H1 (cell line): ENCODE data around the gene MMS19. TPM values are rescaled to one million over a fixed set of nuclear protein-coding genes. Genes with fewer than 3 reads are reported as not detected.

Experiments
- CTCF ChIA-PET: fragments of 300-600 bp; sonication (Branson Sonifier 250); formaldehyde crosslinking; loops from one replicate; lab custom pipeline; 2021; ENCODE audit not compliant: partially characterized antibody; lab: Charles Lee
- POLR2A ChIA-PET: fragments of 300-600 bp; sonication (Branson Sonifier 250); formaldehyde crosslinking; loops from one replicate; lab custom pipeline; 2021; ENCODE audit warnings: inconsistent platforms; ENCODE audit not compliant: partially characterized antibody; lab: Charles Lee
- DNase-seq, 2 experiments: peaks; one replicate each; pipeline versions ENCODE4 v3.0.0 to v3.0.0-alpha.2; 2010 to 2022; ENCODE audit warnings: low spot score in 2 of 2, low read depth in 1 of 2, mixed read lengths in 1 of 2
- FAIRE-seq: peaks from 2 replicates; lab custom pipeline; 2011; peaks lifted over from hg19 to GRCh38; lab: Jason Lieb, UNC
- H2AFZ ChIP-seq: 2 replicates; pipeline ENCODE4 v1.8.1; 2012; ENCODE audit warnings: low read length, inconsistent platforms
- H2AK5ac ChIP-seq: 2 replicates; pipeline ENCODE4 v1.6.1; 2013; ENCODE audit warnings: low read depth, low read length
- H2BK120ac ChIP-seq: replicated peaks from 2 replicates; pipeline ENCODE3; 2013; ENCODE audit warnings: low read depth, low read length, inconsistent platforms
- H2BK12ac ChIP-seq: 2 replicates; pipeline ENCODE4 v1.6.1; 2013; ENCODE audit warnings: low read depth, low read length
- H2BK15ac ChIP-seq: 2 replicates; pipeline ENCODE4 v1.6.1; 2013; ENCODE audit warnings: low read length
- H2BK20ac ChIP-seq: 2 replicates; pipeline ENCODE4 v1.6.1; 2013; ENCODE audit warnings: low read length
- H2BK5ac ChIP-seq: 2 replicates; pipeline ENCODE4 v1.6.1; 2013; ENCODE audit warnings: low read depth, low read length
- H3K14ac ChIP-seq: 2 replicates; pipeline ENCODE4 v1.6.1; 2013; ENCODE audit warnings: inconsistent platforms; ENCODE audit not compliant: insufficient read length
- H3K18ac ChIP-seq: 2 replicates; pipeline ENCODE4 v1.6.1; 2013; ENCODE audit warnings: low read length; ENCODE audit errors: extremely low read depth
- H3K23ac ChIP-seq: 2 replicates; pipeline ENCODE4 v1.6.1; 2013; ENCODE audit warnings: inconsistent platforms; ENCODE audit not compliant: insufficient read length
- H3K23me2 ChIP-seq: 2 replicates; pipeline ENCODE4 v1.6.1; 2013; ENCODE audit warnings: low read depth, low read length
- H3K27ac ChIP-seq: 2 replicates; pipeline ENCODE4 v1.6.1; 2011; ENCODE audit warnings: low read depth, low read length, inconsistent platforms
- H3K27me3 ChIP-seq, 4 experiments: replicated peaks in 1 of 4; 1 replicate in 1 of 4; 2 replicates in 3 of 4; pipeline versions ENCODE4 v1.6.1 to v1.8.1; 2011 to 2013; ENCODE audit warnings: low read length in 3 of 4, mild to moderate bottlenecking in 3 of 4, inconsistent platforms in 2 of 4, mixed read lengths in 2 of 4, moderate library complexity in 1 of 4; ENCODE audit not compliant: control insufficient read depth in 3 of 4, insufficient read depth in 3 of 4; ENCODE audit errors: extremely low read depth in 1 of 4
- H3K36me3 ChIP-seq, 4 experiments: 2 replicates each; pipeline versions ENCODE4 v1.6.1 to v1.8.1; 2011 to 2013; ENCODE audit warnings: mild to moderate bottlenecking in 4 of 4, low read length in 3 of 4, moderate library complexity in 2 of 4, control low read depth in 1 of 4, inconsistent platforms in 1 of 4; ENCODE audit not compliant: insufficient read depth in 4 of 4, control insufficient read depth in 2 of 4
- H3K4ac ChIP-seq: replicated peaks from 2 replicates; pipeline ENCODE3; 2013; ENCODE audit warnings: low read length, low read depth, mixed read lengths, inconsistent platforms; ENCODE audit not compliant: insufficient read length
- H3K4me1 ChIP-seq, 4 experiments: replicated peaks in 1 of 4; 1 replicate in 1 of 4; 2 replicates in 3 of 4; pipeline versions ENCODE4 v1.6.1 to v1.8.1; 2011 to 2013; ENCODE audit warnings: low read length in 3 of 4, inconsistent platforms in 2 of 4, mixed read lengths in 1 of 4; ENCODE audit not compliant: insufficient read depth in 4 of 4, control insufficient read depth in 3 of 4
- H3K4me2 ChIP-seq, 2 experiments: 2 replicates each; pipeline versions ENCODE4 v1.6.1 to v1.8.1; 2011 to 2013; ENCODE audit warnings: low read depth in 2 of 2, low read length in 2 of 2, control low read depth in 1 of 2, inconsistent platforms in 1 of 2, mild to moderate bottlenecking in 1 of 2; ENCODE audit not compliant: insufficient read depth in 1 of 2
- H3K4me3 ChIP-seq, 4 experiments: fragments of 200-600, 300-600 bp in 1 of 4; sonication (generic), shearing (Covaris generic), sonication (Bioruptor Twin) in 1 of 4; 2 replicates each; pipeline versions ENCODE4 v1.5.1 to v1.8.1; 2011 to 2016; ENCODE audit warnings: low read length in 4 of 4, low read depth in 3 of 4, control low read depth in 2 of 4, inconsistent platforms in 2 of 4, mild to moderate bottlenecking in 2 of 4, mixed read lengths in 1 of 4, moderate library complexity in 1 of 4; ENCODE audit not compliant: insufficient read depth in 2 of 4; ENCODE audit errors: extremely low read depth in 1 of 4
- H3K56ac ChIP-seq: replicated peaks from 2 replicates; pipeline ENCODE3; 2013; ENCODE audit warnings: low read depth, mild to moderate bottlenecking, mixed read lengths, low read length, inconsistent platforms; ENCODE audit not compliant: insufficient read length
- H3K79me1 ChIP-seq: 2 replicates; pipeline ENCODE4 v1.6.1; 2013; ENCODE audit warnings: low read depth, low read length, control low read depth
- H3K79me2 ChIP-seq, 2 experiments: 2 replicates each; pipeline versions ENCODE4 v1.6.1 to v1.8.1; 2012 to 2013; ENCODE audit warnings: low read length in 2 of 2, mild to moderate bottlenecking in 2 of 2, inconsistent platforms in 1 of 2; ENCODE audit not compliant: insufficient read depth in 2 of 2, control insufficient read depth in 1 of 2
- H3K9ac ChIP-seq, 4 experiments: replicated peaks in 1 of 4; 1 replicate in 1 of 4; 2 replicates in 3 of 4; pipeline versions ENCODE4 v1.6.1 to v1.8.1; 2011 to 2013; ENCODE audit warnings: low read depth in 3 of 4, low read length in 3 of 4, control low read depth in 2 of 4, mild to moderate bottlenecking in 2 of 4, moderate library complexity in 2 of 4, inconsistent platforms in 1 of 4; ENCODE audit errors: extremely low read depth in 1 of 4
- H3K9me3 ChIP-seq, 2 experiments: 2 replicates each; pipeline versions ENCODE4 v1.6.1 to v1.8.1; 2012 to 2013; ENCODE audit warnings: mild to moderate bottlenecking in 2 of 2, moderate library complexity in 2 of 2, control low read depth in 1 of 2, inconsistent platforms in 1 of 2, low read depth in 1 of 2, low read length in 1 of 2, mixed read lengths in 1 of 2; ENCODE audit not compliant: insufficient read depth in 2 of 2
- H4K20me1 ChIP-seq, 2 experiments: replicated peaks in 1 of 2; 2 replicates each; pipeline versions ENCODE3 to v1.8.1; 2011 to 2013; ENCODE audit warnings: inconsistent platforms in 2 of 2, low read length in 2 of 2, mild to moderate bottlenecking in 1 of 2; ENCODE audit not compliant: insufficient read depth in 2 of 2, control insufficient read depth in 1 of 2
- H4K5ac ChIP-seq: 2 replicates; pipeline ENCODE4 v1.6.1; 2013; ENCODE audit warnings: low read length, low read depth, mixed read lengths, inconsistent platforms; ENCODE audit not compliant: insufficient read length
- H4K8ac ChIP-seq: 2 replicates; pipeline ENCODE4 v1.8.0; 2013; ENCODE audit warnings: mild to moderate bottlenecking, moderate library complexity, low read length, inconsistent platforms; ENCODE audit not compliant: insufficient read depth; ENCODE audit errors: extremely low read depth
- H4K91ac ChIP-seq: replicated peaks from 2 replicates; pipeline ENCODE3; 2013; ENCODE audit warnings: low read length, mixed read lengths, inconsistent platforms; ENCODE audit not compliant: insufficient read length
- CTCF ChIP-seq, 3 experiments: IDR thresholded peaks; 1 replicate in 2 of 3; 2 replicates in 1 of 3; pipeline versions ENCODE4 v1.5.1 to v1.6.1; 2011; ENCODE audit warnings: low read length in 3 of 3, mild to moderate bottlenecking in 3 of 3, inconsistent platforms in 2 of 3, low read depth in 1 of 3, moderate library complexity in 1 of 3; ENCODE audit not compliant: insufficient read depth in 1 of 3; ENCODE audit errors: control extremely low read depth in 1 of 3
- EGR1 ChIP-seq: IDR thresholded peaks from 2 replicates; pipeline ENCODE4 v1.6.1; 2011; ENCODE audit warnings: low read depth, low read length, borderline replicate concordance
- EP300 ChIP-seq, 2 experiments: IDR thresholded peaks; 1 replicate in 1 of 2; 2 replicates in 1 of 2; pipeline ENCODE4 v1.6.1; 2011 to 2012; ENCODE audit warnings: low read depth in 2 of 2, low read length in 2 of 2, mild to moderate bottlenecking in 2 of 2, borderline replicate concordance in 1 of 2, inconsistent platforms in 1 of 2, moderate library complexity in 1 of 2
- FOSL1 ChIP-seq: IDR thresholded peaks from 2 replicates; pipeline ENCODE4 v1.6.1; 2011; ENCODE audit warnings: mild to moderate bottlenecking, low read depth, low read length, moderate library complexity; ENCODE audit not compliant: insufficient read depth
- GABPA ChIP-seq: IDR thresholded peaks from 2 replicates; pipeline ENCODE4 v1.6.1; 2011; ENCODE audit warnings: mild to moderate bottlenecking, low read length, moderate library complexity, borderline replicate concordance; ENCODE audit not compliant: insufficient read depth
- HDAC6 ChIP-seq: IDR thresholded peaks from one replicate; pipeline ENCODE4 v1.7.1; 2012; ENCODE audit warnings: low read depth, mild to moderate bottlenecking, inconsistent platforms, low read length, moderate library complexity
- NRF1 ChIP-seq: IDR thresholded peaks from 2 replicates; pipeline ENCODE4 v1.6.1; 2011; ENCODE audit warnings: mild to moderate bottlenecking, low read depth, low read length, improper control_type of control experiment
- POLR2A ChIP-seq, 2 experiments: IDR thresholded peaks; 1 replicate in 1 of 2; 2 replicates in 1 of 2; pipeline ENCODE4 v1.6.1; 2011; ENCODE audit warnings: low read depth in 2 of 2, low read length in 2 of 2, mild to moderate bottlenecking in 2 of 2; ENCODE audit errors: control extremely low read depth in 1 of 2
- SP2 ChIP-seq: IDR thresholded peaks from 2 replicates; pipeline ENCODE4 v1.6.1; 2012; ENCODE audit warnings: mild to moderate bottlenecking, low read length, inconsistent platforms
- WGBS, 2 experiments: shearing (Covaris generic) in 1 of 2; methylation state at CpG; one replicate each; pipeline versions ENCODE4 v1.1.6 to v1.1.7; 2013 to 2015; ENCODE audit warnings: low lambda C conversion rate in 2 of 2, mixed read lengths in 2 of 2, inconsistent platforms in 1 of 2, low coverage in 1 of 2, missing lambda C conversion rate in 1 of 2; ENCODE audit not compliant: insufficient replicate concordance in 2 of 2, insufficient coverage in 1 of 2, insufficient read length in 1 of 2; ENCODE audit errors: extremely low coverage in 1 of 2, missing lambda C conversion rate in 1 of 2; 5-methylcytosine and 5-hydroxymethylcytosine counted together
- polyA plus RNA-seq, 7 experiments: library from polyadenylated mRNA; depleted of rRNA in 3 of 7; stranded (reverse) in 5 of 7; unstranded in 2 of 7; fragments of >200 nt in 5 of 7; fragments of 200-250 nt in 2 of 7; gene quantifications; 1 replicate in 5 of 7; 2 replicates in 1 of 7; 4 replicates in 1 of 7; pipeline versions ENCODE4 v1.2.1 to v1.2.3, GENCODE V29; 2011 to 2013; ENCODE audit warnings: missing spikeins in 2 of 7, mixed read lengths in 2 of 7
- total RNA-seq: library from RNA; stranded (reverse); fragmentation: NEBNext Ultra II Directional; extraction: Animal tissue kit (Norgen Biotek cat#: 25700); gene quantifications from 2 replicates; pipeline ENCODE4 v1.2.1, GENCODE V29; 2021

Gene MMS19
- total and polyA plus RNA-seq, 2 of the 8 experiments (the other 6 are each of a cell fraction or from before 2014, with no cell fraction given) = 130 to 221 TPM

GRCh38 chr10:97503406-97503805, 5.2 kb upstream of the MMS19 start:
- H4K20me1 ChIP-seq = peaks cover 6 to 23% of the 10 kb centered on the region in 2 experiments
- no peak overlapping the region for H3K4ac ChIP-seq
- H3K14ac ChIP-seq = no peak overlapping the region
- no peak overlapping the region for H3K18ac ChIP-seq
- peaks cover 17% of the 10 kb centered on the region for H3K79me1 ChIP-seq
- FAIRE-seq (no peak), DNase-seq (no peak)
- peaks cover 8% of the 10 kb centered on the region; the same call in 1 of the 2 replicates for H3K23me2 ChIP-seq
- no peaks in the 10 kb centered on the region for H3K9me3 ChIP-seq
- H3K56ac ChIP-seq = no peak overlapping the region
- peaks cover 5 to 53% of the 10 kb centered on the region in 2 experiments; a peak in 3 of 4 replicates for H3K79me2 ChIP-seq
- H3K4me2 ChIP-seq = no peak overlapping the region
- CTCF ChIA-PET = interaction anchor here (1.7 kb wide), 1 partner anchor 31 kb away, joined by 6 read pairs; no protein-coding TSS in a partner anchor
- H4K5ac ChIP-seq = no peak overlapping the region
- H3K4me3 ChIP-seq = no peak overlapping the region
- no peak overlapping the region for H2BK12ac ChIP-seq
- no peak overlapping the region for H2BK20ac ChIP-seq
- no peak overlapping the region for H2BK15ac ChIP-seq
- peaks cover 0 to 16% (median 13%) of the 10 kb centered on the region in 4 experiments; a peak in 5 of 7 replicates for H3K27me3 ChIP-seq
- H4K91ac ChIP-seq = no peak overlapping the region
- H3K9ac ChIP-seq = no peak overlapping the region
- H2BK120ac ChIP-seq = no peak overlapping the region
- no peaks in the 10 kb centered on the region for H3K36me3 ChIP-seq
- H3K27ac ChIP-seq = no peak overlapping the region
- no peak overlapping the region for H2AK5ac ChIP-seq
- H2AFZ ChIP-seq = no peak overlapping the region
- H2BK5ac ChIP-seq = no peak overlapping the region
- POLR2A ChIA-PET = no interaction called here
- H4K8ac ChIP-seq = no peak overlapping the region
- 89% methylated on average over 3 of the region's 3 CpGs; no CpG with 5 or more reads in 1 of the 2 experiments for WGBS, 2 experiments
- H3K23ac ChIP-seq = no peak overlapping the region
- peaks cover 0 to 10% (median 4%) of the 10 kb centered on the region in 4 experiments; a peak in 4 of 7 replicates for H3K4me1 ChIP-seq
- TF ChIP-seq EGR1 = no peak
- TF ChIP-seq SP2 = no peak
- no peak for TF ChIP-seq POLR2A (IDR thresholded peaks at IDR 0.05; ENCODE audit: control extremely low read depth in 1 of 2, low read depth in 2 of 2, low read length in 2 of 2)
- no peak for TF ChIP-seq FOSL1
- TF ChIP-seq EP300 (IDR thresholded peaks at IDR 0.05; ENCODE audit: borderline replicate concordance in 1 of 2, low read depth in 2 of 2, low read length in 2 of 2) = no peak
- TF ChIP-seq NRF1 = no peak
- TF ChIP-seq CTCF (IDR thresholded peaks at IDR 0.05; ENCODE audit: control extremely low read depth in 1 of 3, insufficient read depth in 1 of 3, low read depth in 1 of 3, low read length in 3 of 3) = no peak
- no peak for TF ChIP-seq GABPA
- TF ChIP-seq HDAC6 = no peak
